B cell (primary cell): ENCODE measurements around the gene TXNL1. TPM values are rescaled to one million over a fixed set of nuclear protein-coding genes. Genes with fewer than 3 reads are reported as not detected.

ENCODE experiments used
- ATAC-seq: fragments of 200-7000 bp; cut with Tn5 transposase; one replicate; pipeline ENCODE4 v1.10.0; 2021; ENCODE audit warnings: low read depth, mild to moderate bottlenecking, moderate number of reproducible peaks, moderate library complexity
- CTCF ChIA-PET: fragments of 350-600 bp; sonication (Branson Sonifier 250); formaldehyde crosslinking; loops from one replicate; lab custom pipeline; 2021; ENCODE audit warnings: antibody characterized with exemption, inconsistent platforms; lab: Charles Lee
- POLR2A ChIA-PET: fragments of 350-600 bp; sonication (Branson Sonifier 250); formaldehyde crosslinking; loops from one replicate; lab custom pipeline; 2021; ENCODE audit warnings: antibody characterized with exemption; lab: Charles Lee
- DNase-seq: peaks from one replicate; pipeline ENCODE4 v3.0.0; 2013
- H2AFZ ChIP-seq: 2 replicates; pipeline ENCODE4 v1.6.1; 2012; ENCODE audit warnings: mild to moderate bottlenecking, low read depth, low read length; ENCODE audit not compliant: insufficient read depth, poor library complexity, severe bottlenecking
- H3K27ac ChIP-seq, 2 donors: 1 replicate in 1 of 2; 2 replicates in 1 of 2; pipeline ENCODE4 v1.5.1; 2012 to 2013; ENCODE audit warnings: low read length in 2 of 2, mild to moderate bottlenecking in 2 of 2, moderate library complexity in 1 of 2
- H3K27me3 ChIP-seq, 4 experiments: fragments of 200-600 bp in 1 of 4; sonication (generic) in 1 of 4; replicated peaks in 1 of 4; 1 replicate in 2 of 4; 2 replicates in 2 of 4; pipeline versions ENCODE4 v1.6.1 to v1.7.0; 2013 to 2016; ENCODE audit warnings: low read length in 3 of 4, mild to moderate bottlenecking in 2 of 4, mixed read lengths in 1 of 4, moderate library complexity in 1 of 4; ENCODE audit not compliant: insufficient read depth in 4 of 4, control insufficient read depth in 3 of 4; ENCODE audit errors: control extremely low read depth in 1 of 4
- H3K36me3 ChIP-seq, 2 experiments: replicated peaks in 1 of 2; 1 replicate in 1 of 2; 2 replicates in 1 of 2; pipeline versions ENCODE4 v1.6.1 to v1.7.1; 2013; ENCODE audit warnings: low read length in 1 of 2; ENCODE audit not compliant: insufficient read depth in 2 of 2, control insufficient read depth in 1 of 2; ENCODE audit errors: control extremely low read depth in 1 of 2, extremely low read depth in 1 of 2
- H3K4me1 ChIP-seq, 2 donors: fragments of 200-600 bp in 1 of 2; sonication (generic) in 1 of 2; 1 replicate in 1 of 2; 2 replicates in 1 of 2; pipeline versions ENCODE4 v1.5.1 to v1.6.1; 2013 to 2017; ENCODE audit warnings: low read length in 2 of 2; ENCODE audit not compliant: control insufficient read depth in 2 of 2, insufficient read depth in 2 of 2
- H3K4me2 ChIP-seq: replicated peaks from 2 replicates; pipeline ENCODE3; 2012; ENCODE audit warnings: mild to moderate bottlenecking, low read depth, low read length; ENCODE audit not compliant: poor library complexity, severe bottlenecking
- H3K4me3 ChIP-seq, 5 experiments: fragments of 200-600 bp in 1 of 5; sonication (generic) in 1 of 5; 1 replicate in 3 of 5; 2 replicates in 2 of 5; pipeline versions ENCODE4 v1.5.1 to v1.7.0; 2011 to 2016; ENCODE audit warnings: low read length in 4 of 5, mild to moderate bottlenecking in 4 of 5, low read depth in 2 of 5, control low read depth in 1 of 5, moderate library complexity in 1 of 5; ENCODE audit not compliant: insufficient read depth in 1 of 5; ENCODE audit errors: control extremely low read depth in 1 of 5, extremely low read depth in 1 of 5
- H3K79me2 ChIP-seq: fragments of 200-600 bp; sonication (generic); one replicate; pipeline ENCODE4 v1.6.0; 2016; ENCODE audit warnings: low read length; ENCODE audit not compliant: control insufficient read depth, insufficient read depth
- H3K9ac ChIP-seq: fragments of 200-600 bp; sonication (generic); 2 replicates; pipeline ENCODE4 v1.6.1; 2017; ENCODE audit warnings: mild to moderate bottlenecking, low read length, moderate library complexity
- H3K9me3 ChIP-seq, 3 donors: one replicate each; pipeline versions ENCODE4 v1.6.1 to v1.7.1; 2013; ENCODE audit warnings: low read length in 2 of 3; ENCODE audit not compliant: control insufficient read depth in 2 of 3, insufficient read depth in 1 of 3; ENCODE audit errors: control extremely low read depth in 1 of 3
- H4K20me1 ChIP-seq: 2 replicates; pipeline ENCODE4 v1.6.0; 2012; ENCODE audit warnings: mild to moderate bottlenecking, low read length; ENCODE audit not compliant: insufficient read depth, control insufficient read depth, poor library complexity, severe bottlenecking
- H3K27ac Mint-ChIP-seq: one replicate; pipeline ENCODE4 v1.8.0; 2021; ENCODE audit warnings: mixed read lengths
- H3K27me3 Mint-ChIP-seq: one replicate; pipeline ENCODE4 v1.8.0; 2021; ENCODE audit warnings: mixed read lengths
- H3K4me1 Mint-ChIP-seq: one replicate; pipeline ENCODE4 v1.8.0; 2021; ENCODE audit warnings: mixed read lengths
- H3K4me3 Mint-ChIP-seq: one replicate; pipeline ENCODE4 v1.8.0; 2021; ENCODE audit warnings: mixed read lengths
- H3K9me3 Mint-ChIP-seq: one replicate; pipeline ENCODE4 v1.8.0; 2022; ENCODE audit warnings: mixed read lengths; ENCODE audit not compliant: insufficient read depth
- EZH2 ChIP-seq: IDR thresholded peaks from 2 replicates; pipeline ENCODE4 v1.6.1; 2012; ENCODE audit warnings: borderline replicate concordance, low read depth, mild to moderate bottlenecking, moderate library complexity, low read length; ENCODE audit not compliant: insufficient read depth, poor library complexity, severe bottlenecking
- WGBS: methylation state at CpG from one replicate; pipeline ENCODE4 v1.1.5; 2013; ENCODE audit warnings: missing lambda C conversion rate; ENCODE audit not compliant: insufficient coverage; 5-methylcytosine and 5-hydroxymethylcytosine counted together
- intact Hi-C: fragments of 100-400 bp; cut with micrococcal nuclease; formaldehyde crosslinking; loops from one replicate; pipeline ENCODE4 v1.10.0; 2022
- polyA plus RNA-seq: library from polyadenylated mRNA; depleted of rRNA; stranded (reverse); fragments of >200 nt; gene quantifications from 2 replicates; pipeline ENCODE4 v1.2.3, GENCODE V29; 2012
- total RNA-seq, 2 donors: library from RNA; stranded (reverse); fragments of 120-200 nt in 1 of 2; gene quantifications; 1 replicate in 1 of 2; 2 replicates in 1 of 2; pipeline versions ENCODE4 v1.2.3 to v1.2.4, GENCODE V29; 2013 to 2022
- TF ChIP-seq, protein P1 (sequence below): fragments of 200-600 bp; IDR thresholded peaks from one replicate; pipeline ENCODE4 v1.8.0; 2022; ENCODE audit warnings: antibody characterized with exemption, mild to moderate bottlenecking

TXNL1 gene
- total and polyA plus RNA-seq, 2 donors (not counting 1 experiment from before 2014, with no cell fraction given) = 20.2 to 45.4 TPM

DNA sequence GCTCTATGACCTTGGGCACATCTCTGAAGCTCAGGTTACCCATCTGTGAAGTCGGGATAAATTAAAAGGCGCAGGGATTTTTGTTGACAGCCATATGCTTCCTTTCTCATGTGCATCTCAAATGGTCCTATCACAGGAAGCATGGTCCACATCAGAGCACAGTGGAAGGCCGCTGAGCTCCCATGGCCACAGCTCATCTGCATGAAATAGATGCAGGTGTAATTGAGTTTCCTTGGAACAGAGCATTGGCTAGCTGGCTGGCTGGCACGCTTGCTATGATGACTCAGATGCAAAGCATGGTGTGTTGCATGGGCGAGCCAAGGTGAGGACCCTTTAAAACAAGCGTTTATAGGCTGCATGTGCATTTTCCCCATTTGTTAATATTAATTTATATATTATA, 79.3 kb downstream of the TXNL1 start:
- no peak for ATAC-seq
- DNase-seq = no peak
- H3K27me3 Mint-ChIP-seq = peaks cover 13% of the 10 kb centered on the region

DNA sequence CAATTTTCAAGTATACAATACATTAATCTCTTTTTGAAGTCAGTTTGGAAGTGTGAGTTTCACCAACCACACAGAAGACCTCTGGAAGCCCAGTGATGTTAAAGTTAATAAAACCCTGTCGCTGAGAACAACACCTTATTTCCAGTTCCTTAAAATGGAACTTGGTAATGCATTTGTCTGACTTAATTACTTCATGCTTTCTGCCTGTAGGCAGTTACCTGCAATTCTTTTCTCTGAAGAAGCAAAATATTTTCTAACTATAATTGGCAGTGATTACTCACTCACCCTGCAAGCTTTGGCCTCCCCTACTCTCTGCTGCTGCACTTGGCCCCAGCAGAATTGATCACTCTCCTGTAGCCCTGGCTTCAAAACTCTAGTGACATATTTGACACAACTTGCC, 81.5 kb downstream of the TXNL1 start:
- Mint-ChIP-seq H3K27me3 (peaks cover 13% of the 10 kb centered on the region), H3K27ac (no peak overlapping the region), H3K4me3 (no peak overlapping the region), H3K9me3 (no peaks in the 10 kb centered on the region), H3K4me1 (peaks cover 9% of the 10 kb centered on the region)
- DNase-seq (no peak), ATAC-seq (no peak)
- POLR2A ChIA-PET = no interaction called here
- Histone ChIP-seq H4K20me1 (no peaks in the 10 kb centered on the region), H3K4me3 (no peak overlapping the region), H3K27me3 (peaks cover 0 to 2% (median 0%) of the 10 kb centered on the region in 4 experiments), H3K27ac (no peak overlapping the region), H3K9ac (no peak overlapping the region), H3K36me3 (no peaks in the 10 kb centered on the region), H3K9me3 (peaks cover 0 to 4% (median 0%) of the 10 kb centered on the region in 3 donors), H3K4me2 (no peak overlapping the region), H2AFZ (no peak overlapping the region), H3K79me2 (no peaks in the 10 kb centered on the region), H3K4me1 (no peaks in the 10 kb centered on the region)
- CTCF ChIA-PET = no interaction called here
- intact Hi-C loops = no loop called here
- WGBS = no CpG with 5 or more reads among the region's 1 CpG
- no peak for TF ChIP-seq EZH2
- TF ChIP-seq, protein P1, sequence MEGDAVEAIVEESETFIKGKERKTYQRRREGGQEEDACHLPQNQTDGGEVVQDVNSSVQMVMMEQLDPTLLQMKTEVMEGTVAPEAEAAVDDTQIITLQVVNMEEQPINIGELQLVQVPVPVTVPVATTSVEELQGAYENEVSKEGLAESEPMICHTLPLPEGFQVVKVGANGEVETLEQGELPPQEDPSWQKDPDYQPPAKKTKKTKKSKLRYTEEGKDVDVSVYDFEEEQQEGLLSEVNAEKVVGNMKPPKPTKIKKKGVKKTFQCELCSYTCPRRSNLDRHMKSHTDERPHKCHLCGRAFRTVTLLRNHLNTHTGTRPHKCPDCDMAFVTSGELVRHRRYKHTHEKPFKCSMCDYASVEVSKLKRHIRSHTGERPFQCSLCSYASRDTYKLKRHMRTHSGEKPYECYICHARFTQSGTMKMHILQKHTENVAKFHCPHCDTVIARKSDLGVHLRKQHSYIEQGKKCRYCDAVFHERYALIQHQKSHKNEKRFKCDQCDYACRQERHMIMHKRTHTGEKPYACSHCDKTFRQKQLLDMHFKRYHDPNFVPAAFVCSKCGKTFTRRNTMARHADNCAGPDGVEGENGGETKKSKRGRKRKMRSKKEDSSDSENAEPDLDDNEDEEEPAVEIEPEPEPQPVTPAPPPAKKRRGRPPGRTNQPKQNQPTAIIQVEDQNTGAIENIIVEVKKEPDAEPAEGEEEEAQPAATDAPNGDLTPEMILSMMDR = no peak

More for the DNA sequence above, 79.3 kb downstream of the TXNL1 start:
- ChIA-PET POLR2A (no interaction called here), CTCF (interaction anchor here (0.7 kb wide), 1 partner anchor 16 kb away, joined by 3 read pairs; no protein-coding TSS in a partner anchor)
- intact Hi-C loops = no loop called here
- H3K4me3 Mint-ChIP-seq = no peak overlapping the region
- Histone ChIP-seq H3K79me2 (no peaks in the 10 kb centered on the region), H3K27ac (no peak overlapping the region), H2AFZ (no peak overlapping the region), H3K36me3 (no peaks in the 10 kb centered on the region), H3K9me3 (peaks cover 0 to 7% (median 0%) of the 10 kb centered on the region in 3 donors), H3K4me3 (no peak overlapping the region), H3K4me2 (no peak overlapping the region), H3K9ac (no peak overlapping the region), H3K27me3 (peaks cover 0 to 2% (median 0%) of the 10 kb centered on the region in 4 experiments), H3K4me1 (no peaks in the 10 kb centered on the region), H4K20me1 (no peaks in the 10 kb centered on the region)
- 94% methylated on average over 4 of the region's 6 CpGs for WGBS
- H3K9me3 Mint-ChIP-seq = no peaks in the 10 kb centered on the region
- TF ChIP-seq, protein P1 = no peak
- no peak for TF ChIP-seq EZH2
- peaks cover 9% of the 10 kb centered on the region for H3K4me1 Mint-ChIP-seq
- H3K27ac Mint-ChIP-seq = no peak overlapping the region
